ENCODE measurements around the gene SPIB. TPM values are rescaled to one million over a fixed set of nuclear protein-coding genes. Genes with fewer than 3 reads are reported as not detected.

The SPIB gene
- total RNA-seq = under 1 TPM in 1 of 2 donors, not detected in 1; 0.33 TPM
- long read RNA-seq, donor 1 = 0 reads
- long read RNA-seq, donor 2 = 0 reads

- no peak for DNase-seq (ENCODE audit: low spot score)
- intact Hi-C loops (cut with DNase I) = loop anchor here in 1 of 2 donors (10.0 kb wide), 1 partner anchor 54 kb away; the partner anchor contains the start of gene NAPSA
These were observed at the start of gene SPIB for GRCh38 chr19:50418176-50419021. SPIB (plus strand) TSS chr19:50418938; CDS start chr19:50418963, 25 bp downstream.

- intact Hi-C loops (cut with DNase I) = no loop called here
- no peak for DNase-seq (ENCODE audit: low spot score)
These were observed 46.7 kb upstream of the SPIB start for GRCh38 chr19:50371914-50372475.

- intact Hi-C loops (cut with DNase I) = no loop called here
- peak; percentile 99 for DNase-seq (ENCODE audit: low spot score)
These were observed 42.3 kb upstream of the SPIB start, which contains the start of gene NR1H2 for GRCh38 chr19:50376166-50377050. NR1H2 (plus strand) TSS chr19:50376457; CDS start chr19:50377606, 1,149 bp downstream.

- DNase-seq (ENCODE audit: low spot score) = no peak
- intact Hi-C loops (cut with DNase I) = no loop called here
These were observed 41.7 kb upstream of the SPIB start for GRCh38 chr19:50377051-50377461.

GRCh38 chr19:50377517-50377916, 41.2 kb upstream of the SPIB start:
- intact Hi-C loops (cut with DNase I) = no loop called here
- DNase-seq (ENCODE audit: low spot score) = no peak

GRCh38 chr19:50378169-50378862, 40.4 kb upstream of the SPIB start:
- no peak for DNase-seq (ENCODE audit: low spot score)
- intact Hi-C loops (cut with DNase I) = no loop called here

GRCh38 chr19:50378863-50379236, 39.9 kb upstream of the SPIB start:
- intact Hi-C loops (cut with DNase I) = no loop called here
- no peak for DNase-seq (ENCODE audit: low spot score)

GRCh38 chr19:50379602-50380001, 39.1 kb upstream of the SPIB start:
- intact Hi-C loops (cut with DNase I) = no loop called here
- no peak for DNase-seq (ENCODE audit: low spot score)

- no peak for DNase-seq (ENCODE audit: low spot score)
- intact Hi-C loops (cut with DNase I) = no loop called here
These were observed 38.6 kb upstream of the SPIB start for GRCh38 chr19:50380137-50380536.

GRCh38 chr19:50380751-50381151, 38.0 kb upstream of the SPIB start:
- intact Hi-C loops (cut with DNase I) = no loop called here
- DNase-seq (ENCODE audit: low spot score) = no peak

GRCh38 chr19:50381881-50382729, 36.6 kb upstream of the SPIB start:
- DNase-seq (ENCODE audit: low spot score) = no peak
- intact Hi-C loops (cut with DNase I) = no loop called here

- no peak for DNase-seq (ENCODE audit: low spot score)
- intact Hi-C loops (cut with DNase I) = no loop called here
These were observed 35.5 kb upstream of the SPIB start for GRCh38 chr19:50383001-50383851.

- DNase-seq (ENCODE audit: low spot score) = peak; percentile 99
- intact Hi-C loops (cut with DNase I) = no loop called here
These were observed 34.7 kb upstream of the SPIB start, which contains the start of gene POLD1 for GRCh38 chr19:50383852-50384684. POLD1 (plus strand) TSS chr19:50384347; CDS start chr19:50398852, 14,505 bp downstream.

- no peak for DNase-seq (ENCODE audit: low spot score)
- intact Hi-C loops (cut with DNase I) = no loop called here
These were observed 33.8 kb upstream of the SPIB start for GRCh38 chr19:50384685-50385535.

- DNase-seq (ENCODE audit: low spot score) = no peak
- intact Hi-C loops (cut with DNase I) = no loop called here
These were observed 31.4 kb upstream of the SPIB start for GRCh38 chr19:50387176-50387867.

All from posterior vena cava (tissue), 2 donors.